GM12878 (cell line): ENCODE measurements around the gene MB. TPM values are rescaled to one million over a fixed set of nuclear protein-coding genes. Genes with fewer than 3 reads are reported as not detected.

Experiments used
- ASH2L ChIP-seq: fragments of 300-600, 200-600 bp; sonication (generic); IDR thresholded peaks from 2 replicates; pipeline ENCODE4 v1.6.1; 2017; ENCODE audit warnings: low read depth, mild to moderate bottlenecking, borderline replicate concordance
- BCL11A ChIP-seq: IDR thresholded peaks from 2 replicates; pipeline ENCODE4 v1.6.1; 2011; ENCODE audit warnings: low read depth, low read length
- CHD4 ChIP-seq: fragments of 200-600 bp; sonication (generic); IDR thresholded peaks from 2 replicates; pipeline ENCODE4 v1.6.1; 2016; ENCODE audit warnings: mild to moderate bottlenecking
- CREM ChIP-seq: IDR thresholded peaks from 2 replicates; pipeline ENCODE4 v1.6.1; 2014; ENCODE audit warnings: antibody characterized with exemption, low read depth
- CTCF ChIP-seq, 3 experiments: IDR thresholded peaks in 2 of 3; conservative IDR thresholded peaks in 1 of 3; 2 replicates each; pipeline ENCODE4 v1.5.1; 2011; ENCODE audit warnings: low read depth in 3 of 3, low read length in 3 of 3, mild to moderate bottlenecking in 3 of 3, control low read depth in 2 of 3, moderate library complexity in 2 of 3, inconsistent platforms in 1 of 3, mixed read lengths in 1 of 3; ENCODE audit not compliant: control insufficient read depth in 2 of 3, insufficient read depth in 1 of 3; ENCODE audit errors: extremely low read depth in 1 of 3
- EP300 ChIP-seq, 2 experiments: fragments of 150-350 bp in 1 of 2; IDR thresholded peaks; 2 replicates each; pipeline ENCODE4 v1.6.1; 2011 to 2012; ENCODE audit warnings: low read depth in 2 of 2, low read length in 2 of 2, borderline replicate concordance in 1 of 2, improper control_type of control experiment in 1 of 2, inconsistent platforms in 1 of 2; ENCODE audit not compliant: control insufficient read depth in 1 of 2
- IKZF1 ChIP-seq: fragments of 450-650 bp; conservative IDR thresholded peaks from 2 replicates; pipeline ENCODE4 v1.6.1; 2017; ENCODE audit warnings: antibody characterized with exemption, mild to moderate bottlenecking
- MTA3 ChIP-seq: IDR thresholded peaks from 2 replicates; pipeline ENCODE4 v1.6.1; 2012; ENCODE audit warnings: low read length, inconsistent platforms, borderline replicate concordance
- MXI1 ChIP-seq: fragments of 150-350 bp; IDR thresholded peaks from 2 replicates; pipeline ENCODE4 v1.6.1; 2011; ENCODE audit warnings: low read depth, mild to moderate bottlenecking, inconsistent platforms, low read length, improper control_type of control experiment
- NFIC ChIP-seq: IDR thresholded peaks from 2 replicates; pipeline ENCODE4 v1.6.1; 2012; ENCODE audit warnings: low read depth, mild to moderate bottlenecking, inconsistent platforms, low read length, moderate library complexity
- NFYB ChIP-seq: IDR thresholded peaks from 2 replicates; pipeline ENCODE4 v1.6.1; 2011; ENCODE audit warnings: low read depth, mild to moderate bottlenecking, low read length, improper control_type of control experiment, moderate library complexity; ENCODE audit not compliant: insufficient read depth
- PML ChIP-seq: IDR thresholded peaks from 2 replicates; pipeline ENCODE4 v1.6.1; 2012; ENCODE audit warnings: low read length, inconsistent platforms
- RUNX3 ChIP-seq: IDR thresholded peaks from 2 replicates; pipeline ENCODE4 v1.6.1; 2012; ENCODE audit warnings: low read length, inconsistent platforms
- SIN3A ChIP-seq: IDR thresholded peaks from 2 replicates; pipeline ENCODE4 v1.6.1; 2012; ENCODE audit warnings: low read depth, low read length, improper control_type of control experiment
- TARDBP ChIP-seq: IDR thresholded peaks from 2 replicates; pipeline ENCODE4 v1.6.1; 2016; ENCODE audit warnings: borderline replicate concordance
- YY1 ChIP-seq: IDR thresholded peaks from 2 replicates; pipeline ENCODE4 v1.6.1; 2011; ENCODE audit warnings: low read depth, mild to moderate bottlenecking, low read length
- polyA plus RNA-seq, 11 experiments: library from polyadenylated mRNA; depleted of rRNA in 4 of 11; unstranded in 6 of 11; stranded (reverse) in 5 of 11; fragments of >200 nt; fragmentation: Nextera tagmentation in 4 of 11; fragmentation: Illumina TruSeq in 1 of 11; extraction: Ambion mirVana in 4 of 11; extraction: Trizol in 1 of 11; gene quantifications; 1 replicate in 1 of 11; 2 replicates in 10 of 11; pipeline versions ENCODE4 v1.2.1 to v1.2.3, GENCODE V29; 2011 to 2016; ENCODE audit warnings: inconsistent platforms in 2 of 11, missing spikeins in 2 of 11, low read depth in 1 of 11
- total RNA-seq, 4 experiments: library from RNA; depleted of rRNA in 3 of 4; stranded (reverse); fragments of >200 nt in 3 of 4; fragmentation: Illumina TruSeq in 1 of 4; extraction: Trizol in 1 of 4; gene quantifications; 2 replicates each; pipeline versions ENCODE4 v1.2.1 to v1.2.3, GENCODE V29; 2013 to 2021
- TF ChIP-seq, protein P1 (sequence below): fragments of 450-650 bp; formaldehyde crosslinking; IDR thresholded peaks from 2 replicates; pipeline ENCODE4 v1.4.0; 2022; ENCODE audit warnings: mild to moderate bottlenecking, moderate library complexity
- TF ChIP-seq, protein P2 (sequence below): fragments of 450-650 bp; formaldehyde crosslinking; IDR thresholded peaks from 2 replicates; pipeline ENCODE4 v1.4.0; 2020; ENCODE audit warnings: mild to moderate bottlenecking, moderate library complexity
- TF ChIP-seq, protein P3 (sequence below): fragments of 450-650 bp; IDR thresholded peaks from 2 replicates; pipeline ENCODE4 v1.6.1; 2017; ENCODE audit warnings: mild to moderate bottlenecking

MB gene
- total and polyA plus RNA-seq, 10 of the 15 experiments (the other 5 are each of a cell fraction or from before 2014, with no cell fraction given): 0.09 to 0.41 (median 0.23) TPM; not detected in 3

GRCh38 chr22:35582861-35583670 lies 34.1 kb downstream of the MB start (continued):
- TF ChIP-seq, protein P1, sequence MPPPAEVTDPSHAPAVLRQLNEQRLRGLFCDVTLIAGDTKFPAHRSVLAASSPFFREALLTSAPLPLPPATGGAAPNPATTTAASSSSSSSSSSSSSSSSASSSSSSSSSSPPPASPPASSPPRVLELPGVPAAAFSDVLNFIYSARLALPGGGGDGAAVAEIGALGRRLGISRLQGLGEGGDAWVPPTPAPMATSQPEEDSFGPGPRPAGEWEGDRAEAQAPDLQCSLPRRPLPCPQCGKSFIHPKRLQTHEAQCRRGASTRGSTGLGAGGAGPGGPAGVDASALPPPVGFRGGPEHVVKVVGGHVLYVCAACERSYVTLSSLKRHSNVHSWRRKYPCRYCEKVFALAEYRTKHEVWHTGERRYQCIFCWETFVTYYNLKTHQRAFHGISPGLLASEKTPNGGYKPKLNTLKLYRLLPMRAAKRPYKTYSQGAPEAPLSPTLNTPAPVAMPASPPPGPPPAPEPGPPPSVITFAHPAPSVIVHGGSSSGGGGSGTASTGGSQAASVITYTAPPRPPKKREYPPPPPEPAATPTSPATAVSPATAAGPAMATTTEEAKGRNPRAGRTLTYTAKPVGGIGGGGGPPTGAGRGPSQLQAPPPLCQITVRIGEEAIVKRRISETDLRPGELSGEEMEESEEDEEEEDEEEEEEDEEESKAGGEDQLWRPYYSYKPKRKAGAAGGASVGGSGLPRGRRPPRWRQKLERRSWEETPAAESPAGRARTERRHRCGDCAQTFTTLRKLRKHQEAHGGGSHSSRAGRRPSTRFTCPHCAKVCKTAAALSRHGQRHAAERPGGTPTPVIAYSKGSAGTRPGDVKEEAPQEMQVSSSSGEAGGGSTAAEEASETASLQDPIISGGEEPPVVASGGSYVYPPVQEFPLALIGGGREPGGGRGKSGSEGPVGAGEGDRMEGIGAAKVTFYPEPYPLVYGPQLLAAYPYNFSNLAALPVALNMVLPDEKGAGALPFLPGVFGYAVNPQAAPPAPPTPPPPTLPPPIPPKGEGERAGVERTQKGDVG (CRISPR knock-in tag): no peak
- TF ChIP-seq IKZF1 (peak; percentile 44; the same call in 1 of the 2 replicates), ASH2L (no peak), MXI1 (peak; percentile 38; the same call in 1 of the 2 replicates), CTCF (IDR thresholded peaks at IDR 0.05 in 2 of 3, conservative IDR thresholded peaks at IDR 0.05 in 1 of 3; ENCODE audit: control insufficient read depth in 2 of 3, extremely low read depth in 1 of 3, insufficient read depth in 1 of 3, low read depth in 3 of 3, low read length in 3 of 3) (peak; percentile 87 to 94 (median 89)), PML (no peak), MTA3 (no peak), CHD4 (no peak), SIN3A (no peak), EP300 (IDR thresholded peaks at IDR 0.05; ENCODE audit: borderline replicate concordance in 1 of 2, control insufficient read depth in 1 of 2, low read depth in 2 of 2, low read length in 2 of 2) (no peak), NFIC (no peak), TARDBP (no peak), RUNX3 (peak; percentile 56), NFYB (no peak), BCL11A (no peak), YY1 (0 out of 2 replicates have a peak, but pooled peaks have one; percentile 30), CREM (no peak)
- TF ChIP-seq, protein P2, sequence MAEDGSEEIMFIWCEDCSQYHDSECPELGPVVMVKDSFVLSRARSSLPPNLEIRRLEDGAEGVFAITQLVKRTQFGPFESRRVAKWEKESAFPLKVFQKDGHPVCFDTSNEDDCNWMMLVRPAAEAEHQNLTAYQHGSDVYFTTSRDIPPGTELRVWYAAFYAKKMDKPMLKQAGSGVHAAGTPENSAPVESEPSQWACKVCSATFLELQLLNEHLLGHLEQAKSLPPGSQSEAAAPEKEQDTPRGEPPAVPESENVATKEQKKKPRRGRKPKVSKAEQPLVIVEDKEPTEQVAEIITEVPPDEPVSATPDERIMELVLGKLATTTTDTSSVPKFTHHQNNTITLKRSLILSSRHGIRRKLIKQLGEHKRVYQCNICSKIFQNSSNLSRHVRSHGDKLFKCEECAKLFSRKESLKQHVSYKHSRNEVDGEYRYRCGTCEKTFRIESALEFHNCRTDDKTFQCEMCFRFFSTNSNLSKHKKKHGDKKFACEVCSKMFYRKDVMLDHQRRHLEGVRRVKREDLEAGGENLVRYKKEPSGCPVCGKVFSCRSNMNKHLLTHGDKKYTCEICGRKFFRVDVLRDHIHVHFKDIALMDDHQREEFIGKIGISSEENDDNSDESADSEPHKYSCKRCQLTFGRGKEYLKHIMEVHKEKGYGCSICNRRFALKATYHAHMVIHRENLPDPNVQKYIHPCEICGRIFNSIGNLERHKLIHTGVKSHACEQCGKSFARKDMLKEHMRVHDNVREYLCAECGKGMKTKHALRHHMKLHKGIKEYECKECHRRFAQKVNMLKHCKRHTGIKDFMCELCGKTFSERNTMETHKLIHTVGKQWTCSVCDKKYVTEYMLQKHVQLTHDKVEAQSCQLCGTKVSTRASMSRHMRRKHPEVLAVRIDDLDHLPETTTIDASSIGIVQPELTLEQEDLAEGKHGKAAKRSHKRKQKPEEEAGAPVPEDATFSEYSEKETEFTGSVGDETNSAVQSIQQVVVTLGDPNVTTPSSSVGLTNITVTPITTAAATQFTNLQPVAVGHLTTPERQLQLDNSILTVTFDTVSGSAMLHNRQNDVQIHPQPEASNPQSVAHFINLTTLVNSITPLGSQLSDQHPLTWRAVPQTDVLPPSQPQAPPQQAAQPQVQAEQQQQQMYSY (CRISPR knock-in tag): no peak
- TF ChIP-seq, protein P3, sequence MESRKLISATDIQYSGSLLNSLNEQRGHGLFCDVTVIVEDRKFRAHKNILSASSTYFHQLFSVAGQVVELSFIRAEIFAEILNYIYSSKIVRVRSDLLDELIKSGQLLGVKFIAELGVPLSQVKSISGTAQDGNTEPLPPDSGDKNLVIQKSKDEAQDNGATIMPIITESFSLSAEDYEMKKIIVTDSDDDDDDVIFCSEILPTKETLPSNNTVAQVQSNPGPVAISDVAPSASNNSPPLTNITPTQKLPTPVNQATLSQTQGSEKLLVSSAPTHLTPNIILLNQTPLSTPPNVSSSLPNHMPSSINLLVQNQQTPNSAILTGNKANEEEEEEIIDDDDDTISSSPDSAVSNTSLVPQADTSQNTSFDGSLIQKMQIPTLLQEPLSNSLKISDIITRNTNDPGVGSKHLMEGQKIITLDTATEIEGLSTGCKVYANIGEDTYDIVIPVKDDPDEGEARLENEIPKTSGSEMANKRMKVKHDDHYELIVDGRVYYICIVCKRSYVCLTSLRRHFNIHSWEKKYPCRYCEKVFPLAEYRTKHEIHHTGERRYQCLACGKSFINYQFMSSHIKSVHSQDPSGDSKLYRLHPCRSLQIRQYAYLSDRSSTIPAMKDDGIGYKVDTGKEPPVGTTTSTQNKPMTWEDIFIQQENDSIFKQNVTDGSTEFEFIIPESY: no peak
